Lower leg skin (tissue), 3 donors: ENCODE measurements around the gene C10orf53.

Source experiments
- CTCF ChIP-seq, 3 donors: fragments of 450-650 bp; IDR thresholded peaks; one replicate each; pipeline ENCODE4 v1.5.1; 2016; ENCODE audit warnings: antibody characterized with exemption in 3 of 3, mild to moderate bottlenecking in 3 of 3, moderate library complexity in 2 of 3
- POLR2A ChIP-seq, 2 donors: fragments of 450-650 bp; IDR thresholded peaks; one replicate each; pipeline ENCODE4 v1.6.1; 2016 to 2017; ENCODE audit warnings: antibody characterized with exemption in 2 of 2, mild to moderate bottlenecking in 1 of 2, moderate library complexity in 1 of 2

GRCh38 chr10:49666685-49667084 lies 12.8 kb upstream of the C10orf53 start:
- no peak for TF ChIP-seq CTCF (IDR thresholded peaks at IDR 0.05)
- no peak for TF ChIP-seq POLR2A (IDR thresholded peaks at IDR 0.05)
